ENCODE results near the gene OGN. TPM values are rescaled to one million over a fixed set of nuclear protein-coding genes. Genes with fewer than 3 reads are reported as not detected.

The OGN gene
- total and polyA plus RNA-seq, 10 of the 15 experiments (the other 5 are each of a cell fraction or from before 2014, with no cell fraction given): 0.04 to 2.5 (median 0.15) TPM; not detected in 4

GRCh38 chr9:92385953-92386352 lies 18.4 kb downstream of the OGN start:
- in situ Hi-C loops (cut with MboI) (no loop called here), intact Hi-C loops (cut with micrococcal nuclease; ENCODE audit: unreplicated experiment) (no loop called here)
- Histone ChIP-seq H3K9me3 (replicated peaks; ENCODE audit: control insufficient read depth, insufficient read depth, low read length) (no peaks in the 10 kb centered on the region), H3K4me2 (ENCODE audit: control insufficient read depth, insufficient read depth) (no peak overlapping the region), H3K9ac (ENCODE audit: control insufficient read depth, insufficient read depth, low read length) (no peak overlapping the region), H3K27me3 (replicated peaks in 1 of 2; ENCODE audit: control insufficient read depth in 2 of 2, insufficient read depth in 2 of 2, low read length in 1 of 2) (no peaks in the 10 kb centered on the region), H3K27ac (ENCODE audit: control insufficient read depth, insufficient read depth) (no peak overlapping the region), H3K79me2 (ENCODE audit: control insufficient read depth, insufficient read depth, low read length) (no peaks in the 10 kb centered on the region), H3K4me3 (no peak overlapping the region), H3K36me3 (ENCODE audit: control insufficient read depth in 2 of 2, insufficient read depth in 2 of 2, low read length in 1 of 2) (no peaks in the 10 kb centered on the region), H3K4me1 (ENCODE audit: control insufficient read depth, insufficient read depth, low read length) (no peaks in the 10 kb centered on the region), H4K20me1 (ENCODE audit: control insufficient read depth, insufficient read depth) (no peaks in the 10 kb centered on the region), H2AFZ (ENCODE audit: control insufficient read depth, low read depth, low read length) (no peak overlapping the region)
- no TSS peak for BruUV-seq (replicated peaks)
- ChIA-PET CTCF (no interaction called here), SMC1A (ENCODE audit: uncharacterized antibody, unreplicated experiment) (no interaction called here), POLR2A (no interaction called here), RAD21 (ENCODE audit: unreplicated experiment) (no interaction called here)
- TF ChIP-seq STAT3 (IDR thresholded peaks at IDR 0.05; ENCODE audit: low read depth, low read length) (no peak), TAF1 (IDR thresholded peaks at IDR 0.05; ENCODE audit: borderline replicate concordance, low read depth, low read length) (no peak), BRCA1 (IDR thresholded peaks at IDR 0.05; ENCODE audit: low read depth, low read length) (no peak), GABPA (IDR thresholded peaks at IDR 0.05; ENCODE audit: low read depth) (no peak), POU2F2 (IDR thresholded peaks at IDR 0.05; ENCODE audit: borderline replicate concordance, low read depth, low read length) (no peak), SKIL (IDR thresholded peaks at IDR 0.05; ENCODE audit: low read depth, poor library complexity, severe bottlenecking) (no peak), BCL11A (IDR thresholded peaks at IDR 0.05; ENCODE audit: low read depth, low read length) (no peak), ATF2 (IDR thresholded peaks at IDR 0.05; ENCODE audit: low read length) (no peak), ATF7 (IDR thresholded peaks at IDR 0.05; ENCODE audit: low read depth) (no peak), IRF5 (IDR thresholded peaks at IDR 0.05; ENCODE audit: borderline replicate concordance) (no peak), ZNF622 (IDR thresholded peaks at IDR 0.05) (no peak)
- WGBS (ENCODE audit: insufficient coverage, insufficient replicate concordance, low lambda C conversion rate, missing lambda C conversion rate): 97% methylated on average over 4 of the region's 4 CpGs
- ATAC-seq (no peak), DNase-seq (ENCODE audit: low read depth, low spot score) (no peak), FAIRE-seq (no peak)

All from GM12878 (cell line).